ENCODE data around the gene BABAM2.

GRCh38 chr2:27990030-27990590, 99.6 kb downstream of the BABAM2 start:
- no peak for TF ChIP-seq CTCF (IDR thresholded peaks at IDR 0.05; ENCODE audit: borderline replicate concordance, extremely low read depth, low read length, poor library complexity, severe bottlenecking)
- TF ChIP-seq EZH2 (IDR thresholded peaks at IDR 0.05; ENCODE audit: borderline replicate concordance, low read depth, low read length, severe bottlenecking): no peak

All from DND-41 (cell line).